ENCODE data around the gene TIGD4. TPM values are rescaled to one million over a fixed set of nuclear protein-coding genes. Genes with fewer than 3 reads are reported as not detected.

The TIGD4 gene
- total RNA-seq, 2 donors from 2014 or later = 0.28 TPM; not detected in 1

DNA sequence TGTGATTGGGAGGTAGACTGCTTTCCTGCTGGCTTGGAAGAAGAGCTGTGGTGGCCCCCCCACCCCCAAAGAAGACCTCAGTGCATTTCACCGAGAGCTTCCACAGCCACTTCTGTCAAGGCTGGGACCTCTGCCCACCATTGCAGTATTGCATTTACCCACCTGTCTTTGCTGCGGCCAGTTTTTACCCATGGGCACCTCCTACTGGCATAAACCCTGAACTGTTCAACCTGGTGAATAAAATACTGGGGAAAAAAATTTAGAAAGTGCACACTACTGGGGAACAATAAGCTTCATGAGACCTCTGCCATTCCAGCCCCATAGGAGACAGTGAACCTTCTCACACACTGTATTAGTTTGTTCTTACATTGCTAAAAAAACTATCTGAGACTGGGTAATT lies 40.5 kb upstream of the TIGD4 start:
- H3K4me1 ChIP-seq = no peaks in the 10 kb centered on the region
- no peaks in the 10 kb centered on the region for H3K36me3 ChIP-seq
- DNase-seq (ENCODE audit: low spot score) = no peak
- no peaks in the 10 kb centered on the region for H3K9me3 ChIP-seq
- TF ChIP-seq, protein P1, sequence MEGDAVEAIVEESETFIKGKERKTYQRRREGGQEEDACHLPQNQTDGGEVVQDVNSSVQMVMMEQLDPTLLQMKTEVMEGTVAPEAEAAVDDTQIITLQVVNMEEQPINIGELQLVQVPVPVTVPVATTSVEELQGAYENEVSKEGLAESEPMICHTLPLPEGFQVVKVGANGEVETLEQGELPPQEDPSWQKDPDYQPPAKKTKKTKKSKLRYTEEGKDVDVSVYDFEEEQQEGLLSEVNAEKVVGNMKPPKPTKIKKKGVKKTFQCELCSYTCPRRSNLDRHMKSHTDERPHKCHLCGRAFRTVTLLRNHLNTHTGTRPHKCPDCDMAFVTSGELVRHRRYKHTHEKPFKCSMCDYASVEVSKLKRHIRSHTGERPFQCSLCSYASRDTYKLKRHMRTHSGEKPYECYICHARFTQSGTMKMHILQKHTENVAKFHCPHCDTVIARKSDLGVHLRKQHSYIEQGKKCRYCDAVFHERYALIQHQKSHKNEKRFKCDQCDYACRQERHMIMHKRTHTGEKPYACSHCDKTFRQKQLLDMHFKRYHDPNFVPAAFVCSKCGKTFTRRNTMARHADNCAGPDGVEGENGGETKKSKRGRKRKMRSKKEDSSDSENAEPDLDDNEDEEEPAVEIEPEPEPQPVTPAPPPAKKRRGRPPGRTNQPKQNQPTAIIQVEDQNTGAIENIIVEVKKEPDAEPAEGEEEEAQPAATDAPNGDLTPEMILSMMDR (IDR thresholded peaks at IDR 0.05) = no peak
- H3K27ac ChIP-seq = no peak overlapping the region
- no peak overlapping the region for H3K4me3 ChIP-seq
- H3K27me3 ChIP-seq = no peaks in the 10 kb centered on the region

DNA sequence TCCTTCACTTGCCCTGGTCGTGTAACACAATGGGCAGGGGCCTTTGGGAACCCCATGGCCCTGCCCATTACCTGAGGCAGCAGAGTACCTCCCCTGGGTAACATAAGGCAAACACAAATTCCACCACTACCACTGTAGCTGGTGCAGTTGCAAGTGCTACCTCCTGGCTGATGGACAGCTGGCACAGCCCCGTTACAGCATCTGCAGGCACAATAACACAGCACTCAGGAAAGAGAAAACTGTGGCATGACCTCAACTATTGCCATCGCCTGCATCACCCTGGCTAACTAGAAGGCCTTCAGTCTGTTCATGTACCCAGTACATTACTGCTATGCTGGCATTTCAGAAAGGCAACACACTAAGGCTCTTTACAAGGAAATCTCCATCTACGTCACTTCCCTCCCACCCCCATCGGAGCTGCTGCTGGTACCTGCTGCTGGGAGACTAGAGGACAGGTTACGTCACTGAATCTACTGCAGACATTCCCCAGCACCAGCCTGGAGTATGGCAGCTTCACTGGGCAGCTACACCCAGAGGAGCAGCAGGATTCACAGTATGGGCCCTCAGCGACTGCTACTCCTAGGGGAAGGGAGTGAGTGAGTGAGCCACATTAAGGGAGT lies 39.6 kb upstream of the TIGD4 start:
- Histone ChIP-seq H3K27ac (no peak overlapping the region), H3K27me3 (no peaks in the 10 kb centered on the region), H3K4me3 (no peak overlapping the region), H3K4me1 (no peaks in the 10 kb centered on the region), H3K36me3 (no peaks in the 10 kb centered on the region), H3K9me3 (peaks cover 0 to 4% of the 10 kb centered on the region in 2 donors)
- DNase-seq (ENCODE audit: low spot score) = no peak
- TF ChIP-seq, protein P1 (IDR thresholded peaks at IDR 0.05) = no peak

DNA sequence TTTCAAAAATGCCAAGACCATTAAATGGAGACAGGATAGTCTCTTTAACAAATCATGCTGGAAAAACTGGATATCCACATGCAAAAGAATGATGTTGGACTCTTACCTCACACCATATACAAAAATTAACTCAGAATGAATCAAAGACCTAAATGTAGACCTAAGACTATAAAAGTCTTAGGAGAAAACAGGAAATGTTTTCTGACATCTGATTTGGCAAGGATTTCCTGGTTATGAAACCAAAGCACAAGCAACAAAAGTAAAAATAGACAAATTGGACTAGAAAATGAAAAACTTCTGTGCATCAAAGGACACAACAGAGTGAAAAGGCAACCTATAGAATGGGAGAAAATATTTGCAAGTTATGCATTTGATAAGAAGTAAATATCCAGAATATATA lies 37.8 kb upstream of the TIGD4 start:
- H3K4me1 ChIP-seq = no peaks in the 10 kb centered on the region
- H3K36me3 ChIP-seq = no peaks in the 10 kb centered on the region
- TF ChIP-seq, protein P1 (IDR thresholded peaks at IDR 0.05) = no peak
- H3K9me3 ChIP-seq = peaks cover 3 to 6% of the 10 kb centered on the region in 2 donors
- no peak for DNase-seq (ENCODE audit: low spot score)
- H3K27ac ChIP-seq = no peak overlapping the region
- H3K4me3 ChIP-seq = no peak overlapping the region
- no peaks in the 10 kb centered on the region for H3K27me3 ChIP-seq

DNA sequence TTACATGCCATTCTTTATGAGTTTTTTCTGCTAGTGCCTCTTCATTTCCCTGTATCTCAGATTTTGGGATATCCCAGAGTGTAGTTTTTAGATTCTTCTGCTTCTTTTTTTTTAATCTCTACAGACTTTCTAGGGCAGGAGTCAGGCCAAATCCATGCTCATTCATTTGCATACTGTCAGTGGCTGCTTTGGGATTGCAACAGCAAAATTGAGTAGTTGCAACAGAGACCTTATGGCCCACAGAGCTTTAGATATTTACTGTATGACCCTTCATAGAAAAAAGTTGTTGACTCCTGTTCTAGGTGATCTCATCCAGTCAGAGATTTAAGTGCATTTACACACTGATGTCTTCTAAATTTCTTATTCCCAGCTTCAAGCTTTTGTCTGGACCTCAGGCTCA lies 35.5 kb upstream of the TIGD4 start:
- Histone ChIP-seq H3K27ac (no peak overlapping the region), H3K4me3 (no peak overlapping the region), H3K27me3 (no peaks in the 10 kb centered on the region), H3K36me3 (no peaks in the 10 kb centered on the region), H3K9me3 (peaks cover 3 to 6% of the 10 kb centered on the region in 2 donors), H3K4me1 (no peaks in the 10 kb centered on the region)
- DNase-seq (ENCODE audit: low spot score) = no peak
- TF ChIP-seq, protein P1 (IDR thresholded peaks at IDR 0.05) = no peak

DNA sequence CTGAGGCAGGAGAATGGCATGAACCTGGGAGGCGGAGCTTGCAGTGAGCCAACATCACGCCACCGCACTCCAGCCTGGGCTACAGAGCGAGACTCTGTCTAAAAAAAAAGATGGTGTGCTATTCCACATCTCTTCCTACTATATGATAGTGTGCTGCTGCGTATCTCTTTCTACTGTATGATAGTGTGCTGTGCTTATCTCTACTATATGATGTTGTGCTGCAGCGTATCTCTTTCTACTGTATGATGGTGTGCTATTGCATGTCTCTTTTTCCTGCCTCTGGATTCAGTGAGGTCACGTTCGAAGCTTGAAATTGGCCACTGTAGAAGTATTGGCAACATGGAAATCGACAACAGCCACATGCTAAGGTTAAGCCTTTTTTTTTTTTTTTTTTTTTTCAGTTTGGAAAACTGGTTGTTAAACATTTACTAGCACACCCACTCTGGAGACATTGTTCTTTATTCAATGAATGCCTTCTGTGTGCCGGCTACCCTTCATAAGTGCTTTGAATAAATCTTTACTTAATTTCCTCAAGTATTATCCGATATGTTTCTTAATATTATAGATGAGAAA lies 31.3 kb upstream of the TIGD4 start:
- no peaks in the 10 kb centered on the region for H3K4me1 ChIP-seq
- H3K27ac ChIP-seq = no peak overlapping the region
- H3K36me3 ChIP-seq = no peaks in the 10 kb centered on the region
- H3K27me3 ChIP-seq = no peaks in the 10 kb centered on the region
- H3K9me3 ChIP-seq = peaks cover 3 to 6% of the 10 kb centered on the region in 2 donors
- DNase-seq (ENCODE audit: low spot score) = no peak
- H3K4me3 ChIP-seq = no peak overlapping the region
- TF ChIP-seq, protein P1 (IDR thresholded peaks at IDR 0.05) = no peak

DNA sequence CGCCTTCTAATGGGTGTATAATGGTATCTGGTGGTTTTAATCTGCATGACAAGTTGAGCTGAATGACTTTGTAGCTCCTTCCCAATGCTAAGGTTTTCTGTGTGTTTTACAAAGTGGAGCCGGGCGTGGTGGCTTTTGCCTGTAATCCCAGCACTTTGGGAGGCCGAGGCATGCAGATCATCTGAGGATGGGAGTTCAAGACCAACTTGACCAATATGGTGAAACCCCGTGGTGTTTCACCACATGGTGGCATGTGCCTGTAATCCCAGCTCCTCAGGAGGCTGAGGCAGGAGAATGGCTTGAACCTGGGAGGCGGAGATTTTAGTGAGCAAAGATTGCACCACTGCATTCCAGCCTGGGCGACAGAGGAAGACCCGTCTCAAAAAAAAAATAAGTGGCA lies 29.1 kb upstream of the TIGD4 start:
- peaks cover 0 to 3% of the 10 kb centered on the region in 2 donors for H3K9me3 ChIP-seq
- H3K4me3 ChIP-seq = no peak overlapping the region
- no peak for DNase-seq (ENCODE audit: low spot score)
- TF ChIP-seq, protein P1 (IDR thresholded peaks at IDR 0.05) = no peak
- H3K4me1 ChIP-seq = no peaks in the 10 kb centered on the region
- H3K27ac ChIP-seq = no peak overlapping the region
- no peaks in the 10 kb centered on the region for H3K36me3 ChIP-seq
- no peaks in the 10 kb centered on the region for H3K27me3 ChIP-seq

All from right atrium auricular region (tissue), 2 donors.